Dermis lymphatic vessel endothelial cell (primary cell): ENCODE measurements around the gene DTWD1. TPM values are rescaled to one million over a fixed set of nuclear protein-coding genes. Genes with fewer than 3 reads are reported as not detected.

Experiments used
- total RNA-seq: library from RNA; depleted of rRNA; stranded (reverse); fragments of >200 nt; gene quantifications from 2 replicates; pipeline ENCODE4 v1.2.1, GENCODE V29; 2014

DTWD1 gene
- total RNA-seq = 17.4 and 21.2 TPM in 2 replicates

GRCh38 chr15:49620658-49621368 lies at the start of gene DTWD1, which contains the start of gene FAM227B:
TSS of gene DTWD1 (plus strand) at chr15:49621048. CDS start at chr15:49625168, 4,120 bp downstream.
TSS of gene FAM227B (minus strand) at chr15:49620818. CDS start at chr15:49615171, 5,647 bp downstream.

Other genes with a start within 250 kb of the DTWD1 start
- 0.11 and 0.17 TPM in 2 replicates for gene FGF7, start 197.8 kb upstream of the DTWD1 start, total RNA-seq
- gene FAM227B, start 230 bp upstream of the DTWD1 start, total RNA-seq = 2.4 and 4.0 TPM in 2 replicates